Adrenal gland (tissue), 12 donors: Measurements from ENCODE around the gene ACTR8. TPM values are rescaled to one million over a fixed set of nuclear protein-coding genes. Genes with fewer than 3 reads are reported as not detected.

ENCODE experiments used
- DNase-seq, 7 donors: peaks; one replicate each; pipeline ENCODE4 v3.0.0-alpha.2; 2019 to 2020
- H3K27ac ChIP-seq, 5 donors: fragments of 200-600 bp; sonication (generic) in 4 of 5; 1 replicate in 3 of 5; 2 replicates in 2 of 5; pipeline versions ENCODE4 v1.5.1 to v1.8.0; 2016 to 2020; ENCODE audit warnings: mild to moderate bottlenecking in 1 of 5
- H3K27me3 ChIP-seq: fragments of 200-600 bp; 2 replicates; pipeline ENCODE4 v1.8.0; 2021
- H3K36me3 ChIP-seq, 2 donors: fragments of 200-600 bp; replicated peaks in 1 of 2; 1 replicate in 1 of 2; 2 replicates in 1 of 2; pipeline versions ENCODE4 v1.5.1 to v1.8.0; 2018 to 2022
- H3K4me1 ChIP-seq, 2 donors: fragments of 200-600 bp; replicated peaks in 1 of 2; 1 replicate in 1 of 2; 2 replicates in 1 of 2; pipeline versions ENCODE4 v1.5.1 to v1.8.0; 2018 to 2021
- H3K4me3 ChIP-seq, 4 donors: fragments of 200-600 bp; sonication (generic) in 3 of 4; one replicate each; pipeline ENCODE4 v1.5.1; 2016 to 2018
- H3K9me3 ChIP-seq, 3 donors: fragments of 200-600 bp; sonication (generic) in 1 of 3; replicated peaks in 1 of 3; 1 replicate in 2 of 3; 2 replicates in 1 of 3; pipeline versions ENCODE4 v1.5.1 to v1.8.0; 2016 to 2021
- CTCF ChIP-seq, 6 experiments: fragments of 450-650 bp in 4 of 6; fragments of 200-600 bp in 2 of 6; sonication (generic) in 1 of 6; IDR thresholded peaks; 1 replicate in 5 of 6; 2 replicates in 1 of 6; pipeline versions ENCODE4 v1.5.1 to v1.8.0; 2016 to 2021; ENCODE audit warnings: antibody characterized with exemption in 6 of 6, mild to moderate bottlenecking in 2 of 6, moderate library complexity in 1 of 6
- POLR2A ChIP-seq, 2 donors: fragments of 450-650 bp; IDR thresholded peaks; one replicate each; pipeline ENCODE4 v1.6.1; 2017; ENCODE audit warnings: antibody characterized with exemption in 2 of 2, mild to moderate bottlenecking in 2 of 2, moderate library complexity in 1 of 2
- WGBS, 4 donors: extraction: QIAGEN DNeasy Blood & Tissue Kit in 2 of 4; methylation state at CpG; one replicate each; pipeline versions ENCODE4 v1.1.5 to v1.1.7; 2013 to 2017; 5-methylcytosine and 5-hydroxymethylcytosine counted together
- intact Hi-C, 2 donors: fragments of 100-400 bp; cut with DNase I; formaldehyde crosslinking; loops; one replicate each; pipeline versions ENCODE4 v1.14.1 to v1.15.0; 2022 to 2023
- polyA plus RNA-seq, 3 donors: library from polyadenylated mRNA; stranded (reverse); fragments of 200-250 nt in 2 of 3; fragments of 350-450 nt in 1 of 3; fragmentation: Illumina TruSeq in 1 of 3; extraction: RNeasy Lipid Tissue Mini Kit (QIAGEN cat#74804) in 1 of 3; gene quantifications; one replicate each; pipeline ENCODE4 v1.2.3, GENCODE V29; 2013 to 2014
- total RNA-seq, 9 donors: library from RNA; depleted of rRNA in 4 of 9; stranded (reverse); fragments of >200 nt in 4 of 9; fragments of 120-200 nt in 1 of 9; fragmentation: NEBNext Ultra II Directional in 1 of 9; extraction: Animal tissue kit (Norgen Biotek cat#: 25700) in 1 of 9; gene quantifications; one replicate each; pipeline versions ENCODE4 v1.1.0 to v1.2.4, GENCODE V29; 2013 to 2023
- donor health status: healthy with polysubstance abuse.
- donor health status: Bipolar disorder and iron deficiency.
- donor health status: DM: yes; HTN: yes; CAD: no.
- donor health status: DM: no; HTN: no; CAD: no.
- donor health status: DM: no; HTN: no; CAD: no.
- donor health status: DM: yes; HTN: yes; CAD: no.

Gene ACTR8
- total and polyA plus RNA-seq, 12 donors, result 5.8 to 42.2 (median 21.1) TPM

- Histone ChIP-seq H3K4me1 (no peaks in the 10 kb centered on the region), H3K27me3 (no peaks in the 10 kb centered on the region), H3K27ac (no peak overlapping the region), H3K9me3 (no peaks in the 10 kb centered on the region), H3K4me3 (no peak overlapping the region), H3K36me3 (no peaks in the 10 kb centered on the region)
- DNase-seq, result peak in 1 of 7 donors; percentile 39
- TF ChIP-seq CTCF (IDR thresholded peaks at IDR 0.05), result no peak
- no peak for TF ChIP-seq POLR2A (IDR thresholded peaks at IDR 0.05)
- WGBS, 4 donors, result 90 to 95% (median 94%) methylated on average over 6 of the region's 6 CpGs
- intact Hi-C loops, result no loop called here
Measured at GRCh38 chr3:53834429-53835095, 47.4 kb downstream of the ACTR8 start.

- peak in 1 of 7 donors; percentile 49 for DNase-seq
Measured at GRCh38 chr3:53833700-53834099, 48.3 kb downstream of the ACTR8 start.

DNA sequence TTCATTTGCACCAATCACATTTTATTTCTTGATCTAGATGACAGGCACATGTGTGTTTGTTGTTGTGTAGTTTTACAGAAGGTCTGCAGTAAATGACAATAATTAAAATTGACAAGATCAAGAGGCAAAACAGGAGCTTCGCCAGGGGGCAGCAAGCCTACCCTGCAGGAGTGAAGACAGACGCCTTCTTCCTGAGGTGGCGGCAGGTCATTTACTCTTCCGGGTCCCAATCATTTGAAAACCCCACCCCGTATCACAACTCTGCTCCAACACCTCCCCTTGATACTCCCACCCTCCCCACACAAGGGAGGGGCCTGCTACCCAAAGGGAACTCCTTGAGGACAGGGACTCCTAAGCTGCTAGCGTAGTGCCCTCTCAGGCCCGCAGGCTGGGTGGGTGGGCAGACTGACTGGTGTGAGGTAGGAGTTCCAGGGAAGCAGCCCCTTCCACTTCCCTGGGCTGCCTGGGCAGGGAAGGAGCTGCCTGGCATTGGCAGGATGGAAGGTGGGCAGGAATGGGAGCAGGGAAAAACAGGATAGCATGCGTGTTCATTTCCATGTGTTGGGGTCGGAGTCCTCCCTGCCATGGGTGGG lies 48.8 kb downstream of the ACTR8 start:
- Histone ChIP-seq H3K27me3 (no peaks in the 10 kb centered on the region), H3K9me3 (no peaks in the 10 kb centered on the region), H3K4me1 (no peaks in the 10 kb centered on the region), H3K36me3 (no peaks in the 10 kb centered on the region), H3K27ac (no peak overlapping the region), H3K4me3 (no peak overlapping the region)
- no peak for TF ChIP-seq POLR2A (IDR thresholded peaks at IDR 0.05)
- DNase-seq, result peak in 1 of 7 donors; percentile 34
- intact Hi-C loops, result no loop called here
- 86 to 94% (median 90%) methylated on average over 9 of the region's 9 CpGs for WGBS, 4 donors

More at GRCh38 chr3:53833700-53834099, 48.3 kb downstream of the ACTR8 start:
- no peaks in the 10 kb centered on the region for H3K9me3 ChIP-seq
- H3K4me1 ChIP-seq, result no peaks in the 10 kb centered on the region
- intact Hi-C loops, result no loop called here
- H3K4me3 ChIP-seq, result no peak overlapping the region
- no peak overlapping the region for H3K27ac ChIP-seq
- no peaks in the 10 kb centered on the region for H3K27me3 ChIP-seq
- 69 to 100% (median 84%) methylated on average over 2 to 5 of the region's 5 CpGs for WGBS, 4 donors
- TF ChIP-seq POLR2A (IDR thresholded peaks at IDR 0.05) (no peak), CTCF (IDR thresholded peaks at IDR 0.05) (no peak)
- no peaks in the 10 kb centered on the region for H3K36me3 ChIP-seq

DNA sequence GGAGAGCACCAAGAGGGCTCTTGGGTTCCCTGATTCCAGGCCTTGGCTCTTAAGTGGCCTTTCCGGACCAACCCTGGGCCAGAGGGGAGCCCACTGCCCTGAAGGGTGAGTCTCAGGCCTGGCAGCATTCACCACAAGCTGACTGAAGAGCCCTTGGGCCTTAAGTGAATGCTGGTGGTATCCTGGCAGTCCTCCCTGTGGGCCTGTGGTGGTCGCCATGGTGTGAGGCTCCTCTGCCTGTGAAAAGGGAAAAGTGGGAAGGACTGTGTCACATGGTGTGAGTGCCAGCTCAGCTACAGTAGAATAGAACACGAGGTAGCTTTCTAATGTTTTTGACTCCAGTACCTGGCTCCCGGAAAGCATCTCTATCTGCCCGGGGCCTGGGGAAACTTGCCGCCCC lies 51.0 kb downstream of the ACTR8 start:
- Histone ChIP-seq H3K27me3 (no peaks in the 10 kb centered on the region), H3K4me1 (no peaks in the 10 kb centered on the region), H3K27ac (no peak overlapping the region), H3K36me3 (no peaks in the 10 kb centered on the region), H3K9me3 (no peaks in the 10 kb centered on the region), H3K4me3 (no peak overlapping the region)
- DNase-seq, result peak in 1 of 7 donors; percentile 48
- intact Hi-C loops, result no loop called here
- WGBS, 4 donors, result 60 to 86% (median 83%) methylated on average over 2 to 6 of the region's 6 CpGs; no CpG with 5 or more reads in 1 of the 4 donors
- no peak for TF ChIP-seq POLR2A (IDR thresholded peaks at IDR 0.05)
- TF ChIP-seq CTCF (IDR thresholded peaks at IDR 0.05), result no peak
